Keratinocyte (primary cell): ENCODE data around the gene PCBP2. TPM values are rescaled to one million over a fixed set of nuclear protein-coding genes. Genes with fewer than 3 reads are reported as not detected.

Experiments
- DNase-seq: peaks from one replicate; pipeline ENCODE4 v3.0.0-alpha.2; 2011; ENCODE audit warnings: low read depth, missing footprints, low spot score
- FAIRE-seq: peaks from 2 replicates; lab custom pipeline; 2011; peaks lifted over from hg19 to GRCh38; lab: Jason Lieb, UNC
- H2AFZ ChIP-seq: 2 replicates; pipeline ENCODE4 v1.6.0; 2012; ENCODE audit warnings: low read length, control low read depth, inconsistent platforms; ENCODE audit not compliant: control insufficient read depth
- H3K27ac ChIP-seq: 2 replicates; pipeline ENCODE4 v1.5.1; 2011; ENCODE audit warnings: low read length; ENCODE audit not compliant: control insufficient read depth, insufficient read depth
- H3K27me3 ChIP-seq: 3 replicates; pipeline ENCODE4 v1.6.0; 2011; ENCODE audit warnings: low read length; ENCODE audit not compliant: control insufficient read depth, insufficient read depth; ENCODE audit errors: extremely low read depth
- H3K36me3 ChIP-seq, 2 experiments: 2 replicates in 1 of 2; 3 replicates in 1 of 2; pipeline ENCODE4 v1.5.1; 2011; ENCODE audit warnings: low read length in 2 of 2, mild to moderate bottlenecking in 1 of 2; ENCODE audit not compliant: control insufficient read depth in 2 of 2, insufficient read depth in 2 of 2; ENCODE audit errors: extremely low read depth in 1 of 2
- H3K4me1 ChIP-seq: 3 replicates; pipeline ENCODE4 v1.5.1; 2011; ENCODE audit warnings: low read length; ENCODE audit not compliant: control insufficient read depth, insufficient read depth; ENCODE audit errors: extremely low read depth
- H3K4me2 ChIP-seq: 3 replicates; pipeline ENCODE4 v1.6.0; 2011; ENCODE audit warnings: low read depth, low read length; ENCODE audit not compliant: control insufficient read depth, insufficient read depth; ENCODE audit errors: extremely low read depth
- H3K4me3 ChIP-seq, 3 experiments: fragments of 200-600 bp in 1 of 3; sonication (generic) in 1 of 3; 2 replicates in 2 of 3; 3 replicates in 1 of 3; pipeline ENCODE4 v1.5.1; 2011 to 2016; ENCODE audit warnings: low read length in 3 of 3, mild to moderate bottlenecking in 3 of 3, control low read depth in 2 of 3, inconsistent platforms in 1 of 3, low read depth in 1 of 3, mixed read lengths in 1 of 3, mixed run types in 1 of 3, moderate library complexity in 1 of 3; ENCODE audit not compliant: control insufficient read depth in 2 of 3, insufficient read depth in 2 of 3; ENCODE audit errors: extremely low read depth in 1 of 3
- H3K79me2 ChIP-seq: 2 replicates; pipeline ENCODE4 v1.6.0; 2012; ENCODE audit warnings: low read length; ENCODE audit not compliant: control insufficient read depth, insufficient read depth
- H3K9ac ChIP-seq: 3 replicates; pipeline ENCODE4 v1.6.0; 2011; ENCODE audit warnings: low read length; ENCODE audit not compliant: control insufficient read depth, insufficient read depth; ENCODE audit errors: extremely low read depth
- H3K9me1 ChIP-seq: 3 replicates; pipeline ENCODE4 v1.6.0; 2011; ENCODE audit warnings: low read length; ENCODE audit not compliant: control insufficient read depth, insufficient read depth; ENCODE audit errors: extremely low read depth
- H3K9me3 ChIP-seq: 2 replicates; pipeline ENCODE4 v1.5.1; 2012; ENCODE audit warnings: low read depth, low read length; ENCODE audit not compliant: control insufficient read depth
- H4K20me1 ChIP-seq: 3 replicates; pipeline ENCODE4 v1.6.0; 2011; ENCODE audit warnings: low read length; ENCODE audit not compliant: control insufficient read depth, insufficient read depth; ENCODE audit errors: extremely low read depth
- EZH2 ChIP-seq: IDR thresholded peaks from one replicate; pipeline ENCODE4 v1.6.1; 2012; ENCODE audit warnings: inconsistent platforms, mild to moderate bottlenecking, low read length, moderate library complexity
- dilution Hi-C: fragments of 300-500 bp; cut with MboI; formaldehyde crosslinking; loops from one replicate; pipeline ENCODE4 v1.7.0; 2020; ENCODE audit warnings: low sequenced_read_pairs; ENCODE audit not compliant: extremely low pct_ligation_motif_present
- polyA plus RNA-seq, 5 experiments: library from polyadenylated mRNA; depleted of rRNA in 3 of 5; stranded (reverse) in 3 of 5; stranded (forward) in 1 of 5; unstranded in 1 of 5; fragments of >200 nt; gene quantifications; 1 replicate in 1 of 5; 2 replicates in 3 of 5; 3 replicates in 1 of 5; pipeline versions ENCODE4 v1.2.1 to v1.2.3, GENCODE V29; 2011 to 2012; ENCODE audit warnings: missing spikeins in 2 of 5, low read depth in 1 of 5, low replicate concordance in 1 of 5
- TF ChIP-seq, protein P1 (sequence below), 3 experiments: IDR thresholded peaks in 1 of 3; conservative IDR thresholded peaks in 1 of 3; optimal IDR thresholded peaks in 1 of 3; 2 replicates in 2 of 3; 3 replicates in 1 of 3; pipeline versions ENCODE3 to v1.5.1; 2011; ENCODE audit warnings: low read length in 3 of 3, mild to moderate bottlenecking in 3 of 3, moderate library complexity in 2 of 3, control low read depth in 1 of 3, inconsistent platforms in 1 of 3; ENCODE audit not compliant: insufficient read depth in 2 of 3; ENCODE audit errors: extremely low read depth in 1 of 3

Gene PCBP2
- polyA plus RNA-seq, 1 donor (not counting 4 experiments of a cell fraction or from before 2014, with no cell fraction given) = 238 TPM

DNA sequence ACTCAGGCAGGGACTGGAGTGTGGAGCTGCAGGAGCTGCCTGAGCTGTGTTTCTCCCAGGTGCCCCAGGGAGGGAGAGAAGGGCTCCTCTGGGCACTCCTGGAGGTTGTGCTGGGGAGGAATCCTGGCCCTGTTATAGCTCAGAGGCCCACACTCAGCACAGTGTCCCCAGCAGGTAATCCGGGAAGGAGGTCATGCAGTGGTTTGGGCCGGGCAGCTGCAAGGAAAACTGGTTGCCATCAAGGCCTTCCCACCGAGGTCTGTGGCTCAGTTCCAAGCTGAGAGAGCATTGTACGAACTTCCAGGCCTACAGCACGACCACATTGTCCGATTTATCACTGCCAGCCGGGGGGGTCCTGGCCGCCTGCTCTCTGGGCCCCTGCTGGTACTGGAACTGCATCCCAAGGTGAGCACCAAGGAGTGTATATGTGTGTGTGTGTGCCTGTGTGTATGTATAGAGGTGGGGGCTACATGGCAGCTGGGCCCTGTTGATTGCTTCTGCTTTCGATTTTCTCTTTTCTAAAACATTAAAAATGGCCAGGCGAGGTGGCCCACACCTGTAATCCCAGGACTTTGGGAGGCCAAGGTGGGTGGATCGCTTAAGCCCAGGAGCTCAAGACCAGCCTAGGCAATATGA, 26.3 kb upstream of the PCBP2 start:
- Histone ChIP-seq H3K36me3 (no peaks in the 10 kb centered on the region), H2AFZ (no peak overlapping the region), H3K27me3 (no peaks in the 10 kb centered on the region), H3K9me1 (peaks cover 9% of the 10 kb centered on the region), H3K4me3 (no peak overlapping the region), H4K20me1 (no peaks in the 10 kb centered on the region), H3K9ac (no peak overlapping the region), H3K27ac (no peak overlapping the region), H3K9me3 (no peaks in the 10 kb centered on the region), H3K4me2 (no peak overlapping the region), H3K79me2 (no peaks in the 10 kb centered on the region), H3K4me1 (peaks cover 21% of the 10 kb centered on the region)
- DNase-seq (no peak), FAIRE-seq (no peak)
- TF ChIP-seq, protein P1, sequence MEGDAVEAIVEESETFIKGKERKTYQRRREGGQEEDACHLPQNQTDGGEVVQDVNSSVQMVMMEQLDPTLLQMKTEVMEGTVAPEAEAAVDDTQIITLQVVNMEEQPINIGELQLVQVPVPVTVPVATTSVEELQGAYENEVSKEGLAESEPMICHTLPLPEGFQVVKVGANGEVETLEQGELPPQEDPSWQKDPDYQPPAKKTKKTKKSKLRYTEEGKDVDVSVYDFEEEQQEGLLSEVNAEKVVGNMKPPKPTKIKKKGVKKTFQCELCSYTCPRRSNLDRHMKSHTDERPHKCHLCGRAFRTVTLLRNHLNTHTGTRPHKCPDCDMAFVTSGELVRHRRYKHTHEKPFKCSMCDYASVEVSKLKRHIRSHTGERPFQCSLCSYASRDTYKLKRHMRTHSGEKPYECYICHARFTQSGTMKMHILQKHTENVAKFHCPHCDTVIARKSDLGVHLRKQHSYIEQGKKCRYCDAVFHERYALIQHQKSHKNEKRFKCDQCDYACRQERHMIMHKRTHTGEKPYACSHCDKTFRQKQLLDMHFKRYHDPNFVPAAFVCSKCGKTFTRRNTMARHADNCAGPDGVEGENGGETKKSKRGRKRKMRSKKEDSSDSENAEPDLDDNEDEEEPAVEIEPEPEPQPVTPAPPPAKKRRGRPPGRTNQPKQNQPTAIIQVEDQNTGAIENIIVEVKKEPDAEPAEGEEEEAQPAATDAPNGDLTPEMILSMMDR (optimal IDR thresholded peaks at IDR 0.05 in 1 of 3, IDR thresholded peaks at IDR 0.05 in 1 of 3, conservative IDR thresholded peaks at IDR 0.05 in 1 of 3; ENCODE audit: extremely low read depth in 1 of 3, insufficient read depth in 2 of 3, low read length in 3 of 3) = no peak
- no peak for TF ChIP-seq EZH2
- dilution Hi-C loops = no loop called here

DNA sequence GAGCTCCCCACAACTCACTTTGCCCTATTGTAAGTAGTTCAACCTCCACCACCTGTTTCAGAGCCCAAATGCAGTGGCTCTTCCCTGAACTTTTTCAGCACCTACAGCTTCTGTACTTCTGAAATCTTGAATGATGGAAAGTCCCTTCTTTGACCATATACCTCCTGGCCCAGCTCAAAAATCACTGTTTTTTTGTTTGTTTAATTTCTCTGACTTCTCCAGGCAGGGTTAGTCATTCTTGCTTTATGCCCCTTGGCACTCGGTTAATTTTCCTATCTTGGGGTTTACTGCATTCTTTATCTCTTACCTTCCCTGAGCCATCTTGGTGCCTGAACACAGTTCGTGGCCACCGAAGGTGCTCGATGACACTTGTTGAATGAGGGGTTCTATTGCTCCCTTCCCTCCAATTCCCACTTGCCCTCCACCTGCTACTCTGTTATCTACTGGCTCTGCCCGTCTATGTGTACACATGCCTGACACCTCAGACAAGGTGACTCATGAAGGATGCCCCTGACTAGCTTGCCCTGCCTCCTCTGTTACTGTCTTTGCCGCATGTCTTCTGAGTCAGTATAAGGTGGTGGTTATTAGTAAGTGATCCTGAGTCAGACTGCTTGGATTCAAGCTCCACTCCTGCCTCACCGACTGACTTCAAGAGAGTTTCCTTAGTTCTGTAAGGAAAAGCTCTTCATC, 23.9 kb upstream of the PCBP2 start:
- no peak overlapping the region for H3K4me3 ChIP-seq
- no peaks in the 10 kb centered on the region for H3K27me3 ChIP-seq
- dilution Hi-C loops = no loop called here
- peaks cover 9% of the 10 kb centered on the region for H3K9me1 ChIP-seq
- DNase-seq = peak; percentile 94
- H3K4me2 ChIP-seq = peak overlapping the region; percentile 31
- no peaks in the 10 kb centered on the region for H3K36me3 ChIP-seq
- peak; percentile 94 for FAIRE-seq
- TF ChIP-seq, protein P1 (optimal IDR thresholded peaks at IDR 0.05 in 1 of 3, IDR thresholded peaks at IDR 0.05 in 1 of 3, conservative IDR thresholded peaks at IDR 0.05 in 1 of 3; ENCODE audit: extremely low read depth in 1 of 3, insufficient read depth in 2 of 3, low read length in 3 of 3) = no peak
- no peak for TF ChIP-seq EZH2
- peaks cover 16% of the 10 kb centered on the region for H3K4me1 ChIP-seq
- no peak overlapping the region for H2AFZ ChIP-seq
- H3K27ac ChIP-seq = peak overlapping the region; percentile 36
- no peaks in the 10 kb centered on the region for H4K20me1 ChIP-seq
- peak overlapping the region; percentile 37 for H3K9ac ChIP-seq
- H3K79me2 ChIP-seq = no peaks in the 10 kb centered on the region
- H3K9me3 ChIP-seq = no peaks in the 10 kb centered on the region
